SKM-1 treated with dmso at 0.1 percent for 144 hours (cell line): ENCODE measurements around the gene B4GAT1.
"Not testable (repeated sequence)": the region's sequence is repeated elsewhere in the genome, so short reads cannot be mapped to it uniquely, and the experiment has no call there.

Experiments used
- DNase-seq: peaks from one replicate; lab custom pipeline; 2025; ENCODE audit not compliant: unreplicated experiment; lab: John Stamatoyannopoulos, UW

Gene B4GAT1

DNA sequence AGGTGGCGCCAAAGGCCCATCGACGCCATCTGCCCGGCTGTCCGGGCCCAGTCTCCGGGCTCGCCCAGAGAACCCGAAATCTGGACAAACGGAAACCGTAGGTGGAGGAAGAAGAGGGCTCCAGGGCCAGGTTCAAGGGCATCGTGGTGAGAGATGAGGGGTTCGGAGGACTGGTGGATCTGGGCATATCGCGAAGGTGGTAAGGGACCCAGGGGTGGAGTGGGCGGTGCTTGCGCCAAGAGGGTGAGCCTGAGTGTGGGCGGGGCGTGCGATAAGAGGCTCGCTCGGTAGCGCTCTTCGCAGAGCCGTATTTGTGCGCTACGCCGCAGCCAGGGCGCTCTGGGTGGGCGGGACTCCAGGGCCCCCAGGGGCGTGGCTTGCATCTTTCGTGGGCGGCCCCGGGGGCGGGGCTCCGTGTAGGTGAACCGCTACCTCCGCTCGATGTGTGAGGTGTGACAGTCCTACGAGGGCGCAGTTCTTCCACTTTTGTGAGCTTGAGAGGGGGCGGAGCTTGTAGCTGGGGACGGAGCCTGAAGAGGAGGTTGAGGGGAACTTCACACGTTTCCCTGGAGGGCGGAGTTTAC is 35.4 kb downstream of the B4GAT1 start:
- DNase-seq, result peak; percentile 84

DNA sequence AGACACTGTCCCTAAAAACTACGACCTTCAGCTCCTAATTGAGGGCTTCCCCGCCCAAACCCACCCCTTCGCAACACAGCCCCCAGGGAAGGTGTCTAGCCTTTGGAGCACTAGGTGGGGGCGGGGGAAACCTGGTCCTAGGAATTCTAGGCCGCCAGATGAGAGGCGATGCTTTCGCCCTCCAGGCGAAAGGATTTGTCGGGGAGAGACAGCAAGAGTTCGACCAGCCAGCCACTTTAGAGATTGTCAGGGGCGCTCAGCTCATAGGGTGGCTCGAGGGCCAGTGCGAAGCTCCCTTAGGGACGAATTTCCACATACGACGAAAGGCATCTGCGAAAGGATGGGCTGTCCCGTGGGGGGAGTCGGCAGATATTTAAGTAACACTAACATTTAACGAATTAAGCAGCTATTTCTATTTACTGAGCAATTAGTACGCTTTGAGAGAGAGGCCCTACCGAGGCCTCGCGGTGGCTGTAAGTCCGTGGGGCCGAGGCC is 35.9 kb downstream of the B4GAT1 start:
- no peak for DNase-seq

DNA sequence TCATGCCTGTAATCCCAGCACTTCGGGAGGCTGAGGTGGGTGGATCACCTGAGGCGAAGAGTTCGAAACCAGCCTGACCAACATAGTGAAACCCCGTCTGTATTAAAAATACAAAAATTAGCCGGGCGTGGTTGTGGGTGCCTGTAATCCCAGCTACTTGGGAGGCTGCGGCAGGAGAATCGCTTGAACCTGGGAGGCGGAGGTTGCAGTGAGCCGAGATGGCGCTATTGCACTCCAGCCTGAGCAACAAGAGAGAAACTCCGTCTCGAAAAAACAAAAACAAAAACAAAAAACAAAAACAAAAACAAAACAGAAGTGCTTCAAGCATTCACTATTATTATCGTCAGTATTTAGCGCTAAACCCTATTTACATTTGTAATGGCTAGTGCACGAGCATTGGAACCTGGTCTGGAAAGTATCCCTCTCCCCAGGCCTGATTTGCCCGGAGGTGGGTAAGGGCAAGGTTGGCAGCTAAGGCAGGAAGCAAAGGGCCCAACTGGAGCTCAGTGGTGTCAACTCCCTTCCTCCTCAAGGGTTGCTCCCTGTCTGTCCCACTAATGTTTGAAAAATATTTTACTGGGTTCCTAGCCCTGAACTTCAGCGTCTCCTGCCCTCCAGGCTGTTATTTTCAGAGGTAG is 36.5 kb downstream of the B4GAT1 start:
- DNase-seq, result not testable (repeated sequence)

DNA sequence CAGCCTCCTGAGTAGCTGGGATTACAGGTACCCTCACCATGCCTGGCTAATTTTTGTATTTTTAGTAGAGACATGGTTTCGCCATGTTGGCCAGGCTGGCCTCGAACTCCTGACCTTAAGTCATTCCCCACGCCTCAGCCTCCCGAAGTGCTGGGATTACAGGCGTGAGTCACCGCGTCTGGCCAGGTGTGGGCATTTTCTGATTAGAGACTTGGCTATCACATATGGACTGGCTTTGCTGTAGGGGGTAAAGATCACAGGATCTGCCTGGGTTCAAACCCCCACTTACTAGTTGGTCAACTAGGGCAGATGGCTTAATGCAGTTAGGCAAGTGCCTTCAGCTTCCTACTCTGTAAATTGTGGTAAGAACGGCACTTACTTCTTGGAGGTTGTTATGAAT is 37.1 kb downstream of the B4GAT1 start:
- no peak for DNase-seq

DNA sequence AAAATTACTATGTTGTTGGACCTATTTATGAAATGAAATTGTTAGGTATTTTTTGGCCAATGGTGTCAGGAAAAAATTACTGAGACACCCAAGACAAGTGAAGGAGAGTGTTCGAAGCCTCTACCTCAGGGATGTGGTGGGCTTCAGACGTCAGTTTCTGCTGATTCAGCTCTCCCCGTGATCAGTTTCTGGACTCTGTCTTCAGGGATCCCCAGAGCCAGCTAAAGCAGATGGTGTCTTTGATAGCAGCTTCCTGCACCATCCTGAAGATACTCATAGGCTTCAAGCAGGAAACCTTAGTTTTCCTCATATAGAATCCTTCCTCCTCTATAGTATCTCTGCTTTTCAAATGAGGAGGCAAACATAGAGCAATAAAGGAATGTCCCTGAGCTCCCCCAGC is 38.0 kb downstream of the B4GAT1 start:
- DNase-seq, result no peak

DNA sequence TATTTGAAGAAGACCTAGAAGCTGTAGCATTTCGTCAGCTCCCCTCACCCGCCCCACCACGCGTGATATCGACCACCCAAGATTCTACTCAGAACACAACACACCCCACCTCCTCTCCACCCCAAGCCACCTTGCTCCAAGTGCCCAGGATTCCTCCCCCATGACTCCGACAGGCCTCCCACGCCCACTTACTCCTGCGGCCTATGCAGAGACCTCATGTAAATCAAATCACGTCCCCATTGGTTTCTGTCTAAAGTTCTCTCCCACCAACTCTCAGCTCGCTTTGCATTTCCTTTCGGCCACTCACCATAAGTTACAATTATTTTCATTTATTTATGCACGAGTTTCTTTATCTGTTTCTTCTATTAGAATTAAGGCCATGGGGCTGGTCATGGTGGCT is 44.8 kb downstream of the B4GAT1 start:
- DNase-seq, result no peak

DNA sequence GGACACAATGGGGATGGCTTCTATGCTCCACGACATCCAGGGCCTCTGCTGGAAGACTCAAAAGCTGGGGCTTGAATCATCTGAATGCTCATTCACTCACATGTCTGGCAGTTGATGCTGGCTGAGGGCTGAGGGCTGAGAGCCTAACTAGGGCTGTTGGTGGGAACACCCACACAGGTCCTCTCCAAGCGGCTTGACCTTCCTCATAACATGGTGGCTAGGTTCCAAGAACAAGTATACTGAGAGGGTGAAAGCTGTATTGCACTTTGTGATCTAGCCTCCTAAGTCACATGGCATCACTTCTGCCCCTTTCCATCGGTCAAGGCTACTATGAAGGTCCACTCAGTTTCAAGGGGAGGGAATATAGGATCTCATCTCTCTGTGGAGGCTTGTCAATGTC is 48.2 kb downstream of the B4GAT1 start:
- no peak for DNase-seq

DNA sequence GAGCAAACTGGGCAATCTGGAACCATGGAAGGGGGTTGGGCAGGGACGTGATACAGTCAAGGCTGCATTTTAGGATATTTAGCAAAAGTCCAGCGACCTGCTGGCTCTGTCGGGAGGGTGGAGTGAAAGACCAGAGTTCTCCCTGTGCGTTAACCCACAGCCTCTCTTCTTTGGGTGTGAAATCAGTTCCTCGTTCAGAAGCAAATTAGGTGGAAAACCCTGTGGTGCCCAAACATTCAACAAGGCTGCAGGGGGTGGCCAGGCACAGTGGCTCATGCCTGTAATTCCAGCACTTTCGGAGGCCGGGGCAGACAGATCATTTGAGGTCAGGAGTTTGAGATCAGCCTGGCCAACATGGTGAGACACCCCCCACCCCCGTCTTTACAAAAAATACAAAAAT is 49.8 kb downstream of the B4GAT1 start:
- DNase-seq, result no peak
